ENCODE results near the gene EYS. TPM values are rescaled to one million over a fixed set of nuclear protein-coding genes. Genes with fewer than 3 reads are reported as not detected.

The EYS gene
- total and polyA plus RNA-seq, 2 experiments from 2014 or later, result 0.04 TPM; not detected in 1

DNA sequence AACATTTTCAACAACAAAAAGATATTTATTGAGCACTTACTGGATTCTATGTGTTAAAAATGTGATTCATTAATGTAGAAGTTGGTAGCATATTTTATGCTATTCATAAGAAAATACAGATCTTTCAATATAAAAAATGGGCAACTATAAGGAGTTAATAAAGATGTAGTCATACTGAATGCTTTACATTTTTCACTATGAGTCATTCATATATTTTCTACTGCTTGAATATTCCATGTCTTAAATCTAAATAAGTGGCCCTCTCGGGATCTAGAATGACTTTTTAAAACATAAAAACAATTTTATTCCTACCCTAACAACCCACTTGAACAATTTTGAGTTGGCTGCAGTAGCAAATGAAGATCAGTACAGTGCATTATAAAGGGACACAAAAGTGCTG is 1709.3 kb downstream of the EYS start:
- Histone ChIP-seq H3K27ac (no peak overlapping the region), H3K79me2 (ENCODE audit: insufficient read depth) (no peaks in the 10 kb centered on the region), H3F3A (ENCODE audit: insufficient read depth) (peaks cover 6% of the 10 kb centered on the region; the same call in 1 of the 2 replicates), H3K4me3 (no peak overlapping the region), H3K4me1 (ENCODE audit: insufficient read depth) (no peaks in the 10 kb centered on the region), H3K9me2 (ENCODE audit: insufficient read depth) (no peaks in the 10 kb centered on the region), H4K20me1 (ENCODE audit: insufficient read depth) (no peaks in the 10 kb centered on the region), H3K36me3 (ENCODE audit: low read depth) (no peaks in the 10 kb centered on the region), H3K4me2 (ENCODE audit: unreplicated experiment) (no peak overlapping the region), H3K27me3 (replicated peaks; ENCODE audit: insufficient read depth) (no peaks in the 10 kb centered on the region), H3K9ac (no peak overlapping the region), H3K9me3 (ENCODE audit: low read depth) (no peaks in the 10 kb centered on the region), H2AFZ (no peak overlapping the region)
- in situ Hi-C loops (cut with MboI), result no loop called here
- DNase-seq, result no peak
- 48 to 58% methylated on average over 1 of the region's 1 CpG for WGBS, 2 experiments (ENCODE audit: low coverage in 1 of 2, low lambda C conversion rate in 2 of 2, missing lambda C conversion rate in 2 of 2)
- TF ChIP-seq EZH2 (IDR thresholded peaks at IDR 0.05; ENCODE audit: insufficient read depth, poor library complexity, severe bottlenecking) (no peak), EZH2phosphoT487 (IDR thresholded peaks at IDR 0.05; ENCODE audit: insufficient read depth, low read depth) (no peak)

DNA sequence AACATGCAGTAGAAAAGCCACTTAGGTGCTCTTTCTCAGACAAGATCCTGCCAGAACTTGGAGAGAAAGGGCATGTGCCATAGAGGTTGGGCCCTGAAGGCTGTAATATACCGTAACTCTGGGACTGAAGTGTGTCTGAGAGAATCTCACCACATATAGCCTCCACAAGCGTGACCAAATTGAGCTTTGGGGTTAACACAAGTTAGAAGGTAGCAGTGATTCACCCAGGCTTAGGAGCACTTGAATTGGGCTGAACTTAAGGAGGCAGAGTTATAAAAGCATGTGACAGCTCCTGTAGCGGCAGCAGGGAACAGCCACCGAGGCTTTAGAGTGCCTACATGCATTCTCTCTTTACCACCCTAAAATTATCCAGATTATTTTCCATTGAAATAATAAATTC is 1709.8 kb downstream of the EYS start:
- no peaks in the 10 kb centered on the region for H3K36me3 ChIP-seq (ENCODE audit: low read depth)
- no peaks in the 10 kb centered on the region for H3K9me3 ChIP-seq (ENCODE audit: low read depth)
- no peaks in the 10 kb centered on the region for H3K27me3 ChIP-seq (replicated peaks; ENCODE audit: insufficient read depth)
- DNase-seq, result no peak
- H3K9ac ChIP-seq, result no peak overlapping the region
- H3F3A ChIP-seq (ENCODE audit: insufficient read depth), result peaks cover 6% of the 10 kb centered on the region; the same call in 1 of the 2 replicates
- H3K4me2 ChIP-seq (ENCODE audit: unreplicated experiment), result no peak overlapping the region
- no peaks in the 10 kb centered on the region for H4K20me1 ChIP-seq (ENCODE audit: insufficient read depth)
- 54 to 61% methylated on average over 4 of the region's 4 CpGs for WGBS, 2 experiments (ENCODE audit: low coverage in 1 of 2, low lambda C conversion rate in 2 of 2, missing lambda C conversion rate in 2 of 2)
- TF ChIP-seq EZH2 (IDR thresholded peaks at IDR 0.05; ENCODE audit: insufficient read depth, poor library complexity, severe bottlenecking) (no peak), EZH2phosphoT487 (IDR thresholded peaks at IDR 0.05; ENCODE audit: insufficient read depth, low read depth) (no peak)
- in situ Hi-C loops (cut with MboI), result no loop called here
- no peak overlapping the region for H3K27ac ChIP-seq
- no peaks in the 10 kb centered on the region for H3K9me2 ChIP-seq (ENCODE audit: insufficient read depth)
- H3K4me3 ChIP-seq, result no peak overlapping the region
- no peak overlapping the region for H2AFZ ChIP-seq
- no peaks in the 10 kb centered on the region for H3K79me2 ChIP-seq (ENCODE audit: insufficient read depth)
- H3K4me1 ChIP-seq (ENCODE audit: insufficient read depth), result no peaks in the 10 kb centered on the region

DNA sequence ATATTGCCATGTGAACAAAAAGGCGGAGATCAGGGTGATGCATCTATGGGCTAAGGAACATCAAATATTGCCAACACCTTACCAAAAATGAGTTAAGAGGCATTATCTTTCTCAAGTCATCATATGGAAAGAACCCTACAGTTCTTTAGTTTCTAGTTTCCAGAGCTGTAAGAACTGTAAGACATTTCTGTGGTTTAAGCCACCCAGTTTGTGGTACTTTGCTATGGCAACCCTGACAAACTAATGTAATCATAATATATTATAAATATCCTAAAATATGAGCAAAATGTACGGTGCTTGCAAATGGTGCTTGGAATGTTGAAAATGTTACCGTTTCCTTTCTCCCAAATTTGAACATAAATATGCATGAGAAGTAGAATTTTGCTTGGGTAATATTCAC is 1721.8 kb downstream of the EYS start:
- in situ Hi-C loops (cut with MboI), result no loop called here
- WGBS, 2 experiments (ENCODE audit: low coverage in 1 of 2, low lambda C conversion rate in 2 of 2, missing lambda C conversion rate in 2 of 2), result 28 to 37% methylated on average over 3 of the region's 3 CpGs
- no peak for DNase-seq

DNA sequence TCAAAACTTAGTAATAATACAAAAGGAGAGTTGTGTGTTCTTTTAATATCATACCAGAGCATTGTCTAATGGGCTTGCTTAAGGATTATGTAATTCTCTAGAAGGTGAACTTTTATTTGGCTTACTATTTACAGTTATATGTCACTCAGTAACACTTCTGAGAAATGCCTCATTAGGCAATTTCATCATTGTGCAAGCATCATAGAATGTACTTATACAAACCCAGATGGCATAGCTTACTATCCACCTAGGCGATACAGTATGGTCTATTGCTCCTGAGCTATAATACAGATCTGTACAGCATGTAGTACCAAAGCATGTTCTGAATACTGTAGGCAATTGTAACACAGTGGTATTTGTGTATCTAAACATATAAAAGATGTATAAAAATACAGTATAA is 1731.3 kb downstream of the EYS start:
- no peaks in the 10 kb centered on the region for H3F3A ChIP-seq (ENCODE audit: insufficient read depth)
- no peak overlapping the region for H2AFZ ChIP-seq
- H3K27me3 ChIP-seq (replicated peaks; ENCODE audit: insufficient read depth), result no peaks in the 10 kb centered on the region
- no peak overlapping the region for H3K4me3 ChIP-seq
- H3K9me2 ChIP-seq (ENCODE audit: insufficient read depth), result no peaks in the 10 kb centered on the region
- H3K9me3 ChIP-seq (ENCODE audit: low read depth), result no peaks in the 10 kb centered on the region
- H3K27ac ChIP-seq, result no peak overlapping the region
- no peak for TF ChIP-seq EZH2phosphoT487 (IDR thresholded peaks at IDR 0.05; ENCODE audit: insufficient read depth, low read depth)
- no peak for TF ChIP-seq EZH2 (IDR thresholded peaks at IDR 0.05; ENCODE audit: insufficient read depth, poor library complexity, severe bottlenecking)
- in situ Hi-C loops (cut with MboI), result no loop called here
- no peak for DNase-seq
- 20 to 28% methylated on average over 1 of the region's 1 CpG for WGBS, 2 experiments (ENCODE audit: low coverage in 1 of 2, low lambda C conversion rate in 2 of 2, missing lambda C conversion rate in 2 of 2)
- no peaks in the 10 kb centered on the region for H3K36me3 ChIP-seq (ENCODE audit: low read depth)
- no peaks in the 10 kb centered on the region for H4K20me1 ChIP-seq (ENCODE audit: insufficient read depth)
- H3K79me2 ChIP-seq (ENCODE audit: insufficient read depth), result no peaks in the 10 kb centered on the region
- H3K4me1 ChIP-seq (ENCODE audit: insufficient read depth), result no peaks in the 10 kb centered on the region
- no peak overlapping the region for H3K9ac ChIP-seq
- no peak overlapping the region for H3K4me2 ChIP-seq (ENCODE audit: unreplicated experiment)

More for the DNA sequence above, 1721.8 kb downstream of the EYS start:
- Histone ChIP-seq H3K4me1 (ENCODE audit: insufficient read depth) (no peaks in the 10 kb centered on the region), H3K27ac (no peak overlapping the region), H3K4me2 (ENCODE audit: unreplicated experiment) (no peak overlapping the region), H3K9ac (no peak overlapping the region), H3K4me3 (no peak overlapping the region), H3K27me3 (replicated peaks; ENCODE audit: insufficient read depth) (no peaks in the 10 kb centered on the region; the same call in 1 of the 2 replicates), H4K20me1 (ENCODE audit: insufficient read depth) (no peaks in the 10 kb centered on the region), H3K9me2 (ENCODE audit: insufficient read depth) (no peaks in the 10 kb centered on the region), H2AFZ (no peak overlapping the region), H3K79me2 (ENCODE audit: insufficient read depth) (no peaks in the 10 kb centered on the region), H3K9me3 (ENCODE audit: low read depth) (no peaks in the 10 kb centered on the region), H3F3A (ENCODE audit: insufficient read depth) (no peaks in the 10 kb centered on the region), H3K36me3 (ENCODE audit: low read depth) (no peaks in the 10 kb centered on the region)
- TF ChIP-seq EZH2phosphoT487 (IDR thresholded peaks at IDR 0.05; ENCODE audit: insufficient read depth, low read depth) (no peak), EZH2 (IDR thresholded peaks at IDR 0.05; ENCODE audit: insufficient read depth, poor library complexity, severe bottlenecking) (no peak)

DNA sequence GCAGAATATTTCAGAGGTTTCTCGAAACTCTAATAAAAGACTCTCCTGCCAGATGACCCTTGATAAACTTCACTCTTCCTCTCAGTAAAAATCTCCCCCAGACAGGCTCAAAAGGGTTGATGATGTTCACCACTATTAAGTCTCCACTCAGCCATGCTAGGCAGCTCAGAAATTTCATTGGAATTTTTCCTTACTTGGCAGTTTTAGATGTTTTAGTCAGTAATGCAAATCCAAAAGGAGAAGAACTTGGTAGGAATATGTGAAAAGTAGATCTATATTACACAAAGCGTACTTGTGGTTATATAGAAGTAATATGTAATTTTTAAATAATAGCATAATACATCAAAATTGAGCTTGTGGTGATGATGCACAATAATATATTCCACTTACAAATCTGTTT is 1738.4 kb downstream of the EYS start:
- in situ Hi-C loops (cut with MboI), result no loop called here
- H3K9me2 ChIP-seq (ENCODE audit: insufficient read depth), result no peaks in the 10 kb centered on the region
- H3F3A ChIP-seq (ENCODE audit: insufficient read depth), result no peaks in the 10 kb centered on the region
- TF ChIP-seq EZH2 (IDR thresholded peaks at IDR 0.05; ENCODE audit: insufficient read depth, poor library complexity, severe bottlenecking), result no peak
- TF ChIP-seq EZH2phosphoT487 (IDR thresholded peaks at IDR 0.05; ENCODE audit: insufficient read depth, low read depth), result no peak
- H2AFZ ChIP-seq, result no peak overlapping the region
- H3K4me1 ChIP-seq (ENCODE audit: insufficient read depth), result no peaks in the 10 kb centered on the region
- H3K79me2 ChIP-seq (ENCODE audit: insufficient read depth), result no peaks in the 10 kb centered on the region
- H3K36me3 ChIP-seq (ENCODE audit: low read depth), result no peaks in the 10 kb centered on the region
- no peaks in the 10 kb centered on the region for H4K20me1 ChIP-seq (ENCODE audit: insufficient read depth)
- no peak overlapping the region for H3K4me3 ChIP-seq
- 19 to 22% methylated on average over 2 of the region's 2 CpGs for WGBS, 2 experiments (ENCODE audit: low coverage in 1 of 2, low lambda C conversion rate in 2 of 2, missing lambda C conversion rate in 2 of 2)
- no peak overlapping the region for H3K4me2 ChIP-seq (ENCODE audit: unreplicated experiment)
- no peak overlapping the region for H3K27ac ChIP-seq
- H3K27me3 ChIP-seq (replicated peaks; ENCODE audit: insufficient read depth), result peaks cover 5% of the 10 kb centered on the region
- no peak overlapping the region for H3K9ac ChIP-seq
- no peak for DNase-seq
- no peaks in the 10 kb centered on the region for H3K9me3 ChIP-seq (ENCODE audit: low read depth)

All from GM23248 (cell line).